BE2C (cell line): ENCODE measurements around the gene NPIPB4. TPM values are rescaled to one million over a fixed set of nuclear protein-coding genes. Genes with fewer than 3 reads are reported as not detected.
A peak's percentile ranks its signal among the peaks of the same experiment; 100 is the strongest.
"Not testable (repeated sequence)": the region's sequence is repeated elsewhere in the genome, so short reads cannot be mapped to it uniquely, and the experiment has no call there.

ENCODE experiments used
- DNase-seq: peaks from one replicate; pipeline ENCODE4 v3.0.0-alpha.2; 2020
- H3K27me3 ChIP-seq: fragments of 250-450 bp; sonication (Bioruptor Pico); 2 replicates; pipeline ENCODE4 v1.5.1; 2020; ENCODE audit warnings: mild to moderate bottlenecking
- H3K36me3 ChIP-seq: fragments of 250-450 bp; sonication (Bioruptor Pico); 2 replicates; pipeline ENCODE4 v1.5.1; 2020; ENCODE audit warnings: mild to moderate bottlenecking
- H3K4me1 ChIP-seq: fragments of 250-450 bp; sonication (Bioruptor Pico); 2 replicates; pipeline ENCODE4 v1.5.1; 2020
- H3K4me3 ChIP-seq: 2 replicates; pipeline ENCODE4 v1.5.1; 2011; ENCODE audit warnings: low read depth, low read length
- H3K9me3 ChIP-seq: fragments of 250-450 bp; sonication (Bioruptor Pico); 2 replicates; pipeline ENCODE4 v1.5.1; 2020
- polyA plus RNA-seq: library from polyadenylated mRNA; unstranded; fragments of >200 nt; gene quantifications from one replicate; pipeline ENCODE4 v1.2.1, GENCODE V29; 2012; ENCODE audit warnings: low read depth, missing spikeins; ENCODE audit not compliant: insufficient read length, insufficient read depth

NPIPB4 gene
- 49.0 TPM for polyA plus RNA-seq

DNA sequence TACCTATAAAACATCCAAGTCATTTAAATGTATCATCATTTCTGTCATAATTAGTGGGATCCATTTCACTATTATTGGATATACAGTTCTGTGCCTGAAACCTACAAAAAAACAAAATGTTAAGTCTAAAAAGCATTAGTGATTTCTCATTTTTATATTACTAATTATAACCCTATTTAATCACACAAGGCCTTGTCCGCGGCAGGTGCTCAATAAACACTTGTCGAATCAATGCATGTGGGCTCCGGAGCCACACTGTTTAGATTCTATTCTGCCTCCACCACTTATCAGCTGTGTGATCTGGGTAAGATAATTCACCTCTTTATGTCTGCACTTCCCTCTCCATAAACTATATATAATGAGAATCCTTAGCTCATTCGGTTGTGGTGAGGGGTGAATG, at the start of gene NPIPB4:
Gene NPIPB4, minus strand, starts transcription at position 101 of the 400 bp plus-strand sequence. CDS start 378 bp downstream, outside the sequence.
- H3K9me3 ChIP-seq, H3K36me3 ChIP-seq, DNase-seq, H3K4me3 ChIP-seq, H3K27me3 ChIP-seq, H3K4me1 ChIP-seq: not testable (repeated sequence)

DNA sequence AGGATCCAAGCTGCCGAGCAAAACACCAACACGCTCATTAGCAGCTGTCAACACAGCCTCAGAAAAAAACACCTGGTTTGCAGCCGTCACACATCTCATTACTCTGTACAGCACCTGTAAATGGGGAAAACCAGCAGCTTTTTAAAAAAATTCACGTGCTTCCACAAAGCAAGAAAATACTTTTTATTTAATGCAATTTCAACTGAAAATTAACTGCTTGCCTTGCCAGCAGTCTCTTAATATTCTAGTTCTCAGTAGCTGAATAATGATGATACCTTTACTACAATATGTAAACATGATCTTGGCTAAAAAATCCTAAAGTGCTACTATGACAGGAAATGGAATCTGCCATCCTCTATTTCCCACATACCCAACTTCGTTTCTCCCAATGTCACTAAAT, 41.4 kb upstream of the NPIPB4 start:
- not testable (repeated sequence) for H3K27me3 ChIP-seq, H3K4me1 ChIP-seq, DNase-seq, H3K9me3 ChIP-seq, H3K36me3 ChIP-seq, H3K4me3 ChIP-seq

DNA sequence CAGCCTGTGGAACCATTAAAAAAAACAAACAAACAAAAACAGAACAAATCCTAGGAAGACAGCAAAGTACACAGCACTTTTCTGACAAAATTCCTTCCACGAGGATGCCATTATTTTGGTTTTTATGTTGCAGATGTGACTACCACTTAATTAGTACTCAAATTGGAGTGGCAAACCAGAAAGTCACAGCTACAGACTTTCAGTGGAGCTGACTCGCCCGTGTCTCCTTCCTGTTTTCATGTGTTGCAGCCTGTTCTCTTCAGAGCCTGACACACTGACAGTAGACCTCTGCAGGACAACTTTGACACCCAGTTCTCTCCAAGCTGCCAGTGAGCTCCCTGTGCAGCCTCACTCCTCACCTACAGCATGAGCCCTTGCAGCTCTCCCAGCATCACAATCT, 24.4 kb upstream of the NPIPB4 start:
- H3K9me3 ChIP-seq, H3K4me1 ChIP-seq, H3K36me3 ChIP-seq, DNase-seq, H3K27me3 ChIP-seq, H3K4me3 ChIP-seq: not testable (repeated sequence)

DNA sequence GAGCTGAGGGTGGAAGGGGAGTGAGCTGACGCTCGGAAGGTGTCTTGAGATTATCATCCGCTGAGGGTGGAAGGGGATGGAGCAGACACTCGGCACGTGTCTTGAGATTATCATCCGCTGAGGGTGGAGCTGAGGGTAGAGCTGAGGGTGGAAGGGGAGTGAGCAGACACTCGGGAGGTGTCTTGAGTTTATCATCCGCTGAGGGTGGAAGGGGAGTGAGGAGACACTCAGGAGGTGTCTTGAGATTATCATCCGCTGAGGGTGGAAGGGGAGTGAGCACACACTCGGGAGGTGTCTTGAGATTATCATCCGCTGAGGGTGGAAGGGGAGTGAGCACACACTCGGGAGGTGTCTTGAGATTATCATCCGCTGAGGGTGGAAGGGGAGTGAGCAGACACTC, 20.4 kb downstream of the NPIPB4 start:
- DNase-seq, H3K36me3 ChIP-seq, H3K4me1 ChIP-seq, H3K27me3 ChIP-seq, H3K9me3 ChIP-seq, H3K4me3 ChIP-seq: not testable (repeated sequence)

DNA sequence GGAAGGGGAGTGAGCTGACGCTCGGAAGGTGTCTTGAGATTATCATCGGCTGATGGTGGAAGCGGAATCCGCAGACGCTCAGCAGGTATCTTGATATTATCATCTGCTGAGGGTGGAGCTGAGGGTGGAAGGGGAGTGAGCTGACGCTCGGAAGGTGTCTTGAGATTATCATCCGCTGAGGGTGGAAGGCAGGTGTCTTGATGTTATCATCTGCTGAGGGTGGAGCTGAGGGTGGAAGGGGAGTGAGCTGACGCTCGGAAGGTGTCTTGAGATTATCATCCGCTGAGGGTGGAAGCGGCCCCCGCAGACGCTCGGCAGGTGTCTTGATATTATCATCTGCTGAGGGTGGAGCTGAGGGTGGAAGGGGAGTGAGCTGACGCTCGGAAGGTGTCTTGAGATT, 21.2 kb downstream of the NPIPB4 start:
- not testable (repeated sequence) for H3K9me3 ChIP-seq, H3K36me3 ChIP-seq, H3K4me1 ChIP-seq, H3K4me3 ChIP-seq, H3K27me3 ChIP-seq, DNase-seq

DNA sequence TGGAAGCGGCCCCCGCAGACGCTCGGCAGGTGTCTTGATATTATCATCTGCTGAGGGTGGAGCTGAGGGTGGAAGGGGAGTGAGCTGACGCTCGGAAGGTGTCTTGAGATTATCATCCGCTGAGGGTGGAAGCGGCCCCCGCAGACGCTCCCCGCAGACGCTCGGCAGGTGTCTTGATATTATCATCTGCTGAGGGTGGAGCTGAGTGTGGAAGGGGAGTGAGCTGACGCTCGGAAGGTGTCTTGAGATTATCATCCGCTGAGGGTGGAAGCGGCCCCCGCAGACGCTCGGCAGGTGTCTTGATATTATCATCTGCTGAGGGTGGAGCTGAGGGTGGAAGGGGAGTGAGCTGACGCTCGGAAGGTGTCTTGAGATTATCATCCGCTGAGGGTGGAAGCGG, 21.8 kb downstream of the NPIPB4 start:
- not testable (repeated sequence) for H3K27me3 ChIP-seq, H3K4me1 ChIP-seq, H3K4me3 ChIP-seq, H3K9me3 ChIP-seq, DNase-seq, H3K36me3 ChIP-seq

DNA sequence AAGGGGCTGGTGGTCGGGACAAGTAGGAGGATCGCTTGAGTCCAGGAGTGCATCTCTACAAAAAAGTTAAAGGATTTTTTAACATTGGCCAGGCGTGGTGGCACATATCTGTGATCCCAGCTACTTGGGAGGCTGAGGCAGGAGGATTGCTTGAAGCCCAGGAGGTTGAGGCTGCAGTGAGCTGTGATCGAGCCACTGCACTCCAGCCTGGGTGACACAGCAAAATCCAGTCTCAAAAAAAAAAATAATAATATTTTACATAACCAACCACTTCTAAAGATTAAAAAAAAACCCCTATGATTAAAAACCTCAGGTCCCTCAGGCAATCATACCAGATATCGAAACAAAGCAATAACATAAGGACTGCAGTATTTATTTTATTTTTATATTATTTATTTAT, 23.3 kb downstream of the NPIPB4 start:
- not testable (repeated sequence) for DNase-seq, H3K4me1 ChIP-seq, H3K36me3 ChIP-seq, H3K4me3 ChIP-seq, H3K27me3 ChIP-seq, H3K9me3 ChIP-seq

DNA sequence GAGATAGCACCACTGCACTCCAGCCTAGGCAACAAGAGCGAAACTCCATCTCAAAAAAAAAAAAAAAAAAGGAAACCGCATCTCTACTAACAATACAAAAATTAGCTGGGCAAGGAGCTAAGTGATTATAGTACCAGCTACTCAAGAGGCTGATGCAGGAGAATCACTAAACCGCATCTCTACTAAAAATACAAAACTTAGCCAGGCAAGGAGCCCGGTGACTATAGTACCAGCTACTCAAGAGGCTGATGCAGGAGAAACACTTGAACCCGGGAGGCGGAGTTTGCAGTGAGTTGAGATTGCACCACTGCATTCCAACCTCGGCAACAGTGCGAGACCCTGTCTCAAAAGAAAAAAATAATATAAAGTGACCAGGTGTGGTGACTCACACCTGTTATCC, 27.6 kb downstream of the NPIPB4 start:
- DNase-seq, H3K27me3 ChIP-seq, H3K4me3 ChIP-seq, H3K9me3 ChIP-seq, H3K4me1 ChIP-seq, H3K36me3 ChIP-seq: not testable (repeated sequence)

DNA sequence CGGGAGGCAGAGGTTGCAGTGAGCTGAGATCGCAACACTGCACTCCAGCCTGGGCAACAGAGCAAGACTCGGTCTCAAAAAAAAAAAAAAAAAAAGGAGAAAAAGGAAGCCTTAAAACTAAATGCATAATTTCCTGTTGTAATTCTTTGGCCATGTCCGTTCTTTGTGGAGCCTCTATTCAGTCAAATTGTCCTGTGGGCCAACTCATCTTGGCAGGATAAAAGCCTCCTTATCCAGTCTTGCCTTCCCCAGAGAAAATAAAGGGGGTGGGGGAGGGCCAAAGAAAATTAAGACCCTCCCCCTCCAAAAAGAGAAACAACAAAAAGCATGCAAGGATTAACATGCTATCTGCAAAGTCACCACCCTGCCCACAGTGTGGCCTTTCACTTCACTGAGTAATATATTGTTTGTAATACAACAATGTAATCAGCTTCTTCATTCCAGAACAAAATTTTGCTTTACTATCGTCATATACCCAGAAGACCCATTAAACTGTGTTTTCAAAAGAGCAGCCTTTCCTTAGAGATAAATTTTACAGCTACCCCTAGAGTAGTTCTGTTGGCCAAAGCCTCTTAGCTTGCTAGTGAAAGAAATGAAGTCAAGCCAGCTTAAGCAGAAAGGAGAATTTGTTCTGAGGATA, 31.4 kb downstream of the NPIPB4 start:
- H3K36me3 ChIP-seq, H3K4me3 ChIP-seq: not testable (repeated sequence)

DNA sequence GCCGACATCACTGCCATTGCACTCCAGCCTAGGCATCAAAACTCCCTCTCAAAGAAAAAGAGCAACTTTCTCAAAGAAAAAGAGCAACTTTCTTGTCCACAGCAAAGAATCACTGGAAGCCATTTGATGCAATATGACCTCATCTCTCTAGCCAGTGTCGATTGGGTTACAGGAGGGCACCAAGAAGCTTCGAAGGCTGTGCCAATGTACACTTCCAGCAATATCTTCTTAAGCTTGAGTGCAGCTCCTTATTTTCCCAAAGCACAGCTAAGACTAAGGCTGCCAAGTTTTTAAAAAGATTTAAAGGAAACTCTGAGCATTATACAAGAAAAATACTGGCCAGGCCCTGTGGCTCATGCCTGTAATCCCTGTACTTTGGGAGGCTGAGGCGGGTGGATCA, 32.0 kb downstream of the NPIPB4 start:
- H3K9me3 ChIP-seq, DNase-seq, H3K4me3 ChIP-seq, H3K27me3 ChIP-seq, H3K4me1 ChIP-seq, H3K36me3 ChIP-seq: not testable (repeated sequence)

More for the DNA sequence above, 31.4 kb downstream of the NPIPB4 start:
- not testable (repeated sequence) for DNase-seq, H3K4me1 ChIP-seq, H3K9me3 ChIP-seq, H3K27me3 ChIP-seq

DNA sequence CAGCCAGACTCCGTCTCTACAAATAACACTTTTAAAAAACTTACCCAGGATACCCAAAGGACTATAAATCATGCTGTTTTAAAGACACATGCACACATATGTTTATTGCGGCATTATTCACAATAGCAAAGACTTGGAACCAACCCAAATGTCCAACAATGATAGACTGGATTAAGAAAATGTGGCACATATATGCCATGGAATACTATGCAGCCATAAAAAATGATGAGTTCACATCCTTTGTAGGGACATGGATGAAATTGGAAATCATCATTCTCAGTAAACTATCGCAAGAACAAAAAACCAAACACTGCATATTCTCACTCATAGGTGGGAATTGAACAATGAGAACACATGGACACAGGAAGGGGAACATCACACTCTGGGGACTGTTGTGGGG, 34.3 kb downstream of the NPIPB4 start:
- not testable (repeated sequence) for H3K27me3 ChIP-seq, DNase-seq, H3K9me3 ChIP-seq, H3K4me3 ChIP-seq, H3K4me1 ChIP-seq, H3K36me3 ChIP-seq

DNA sequence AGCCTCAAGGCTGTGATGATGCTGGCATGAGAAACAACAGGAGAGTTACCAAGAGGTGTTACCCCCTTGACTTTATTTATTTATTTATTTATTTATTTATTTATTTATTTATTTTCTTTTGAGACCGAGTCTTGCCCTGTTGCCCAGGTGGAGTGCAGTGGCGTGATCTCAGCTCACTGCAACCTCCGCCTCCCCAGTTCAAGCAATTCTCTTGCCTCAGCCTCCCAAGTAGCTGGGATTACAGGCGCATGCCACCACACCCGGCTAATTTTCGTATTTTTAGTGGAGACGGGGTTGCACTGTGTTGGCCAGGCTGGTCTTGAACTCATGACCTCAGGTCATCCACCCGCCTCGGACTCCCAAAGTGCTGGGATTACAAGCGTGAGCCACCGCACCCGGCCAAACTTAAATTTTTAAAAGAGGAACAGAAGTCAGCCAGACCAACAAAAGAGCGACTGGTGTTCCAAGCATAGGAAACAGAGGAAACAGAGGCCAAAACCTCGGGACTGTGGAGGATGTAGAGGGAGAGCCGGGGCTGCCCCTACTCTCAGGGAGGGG, 36.6 kb downstream of the NPIPB4 start:
- H3K9me3 ChIP-seq, H3K4me1 ChIP-seq, H3K36me3 ChIP-seq, DNase-seq, H3K27me3 ChIP-seq: not testable (repeated sequence)
- H3K4me3 ChIP-seq: peak overlapping the region; percentile 76

DNA sequence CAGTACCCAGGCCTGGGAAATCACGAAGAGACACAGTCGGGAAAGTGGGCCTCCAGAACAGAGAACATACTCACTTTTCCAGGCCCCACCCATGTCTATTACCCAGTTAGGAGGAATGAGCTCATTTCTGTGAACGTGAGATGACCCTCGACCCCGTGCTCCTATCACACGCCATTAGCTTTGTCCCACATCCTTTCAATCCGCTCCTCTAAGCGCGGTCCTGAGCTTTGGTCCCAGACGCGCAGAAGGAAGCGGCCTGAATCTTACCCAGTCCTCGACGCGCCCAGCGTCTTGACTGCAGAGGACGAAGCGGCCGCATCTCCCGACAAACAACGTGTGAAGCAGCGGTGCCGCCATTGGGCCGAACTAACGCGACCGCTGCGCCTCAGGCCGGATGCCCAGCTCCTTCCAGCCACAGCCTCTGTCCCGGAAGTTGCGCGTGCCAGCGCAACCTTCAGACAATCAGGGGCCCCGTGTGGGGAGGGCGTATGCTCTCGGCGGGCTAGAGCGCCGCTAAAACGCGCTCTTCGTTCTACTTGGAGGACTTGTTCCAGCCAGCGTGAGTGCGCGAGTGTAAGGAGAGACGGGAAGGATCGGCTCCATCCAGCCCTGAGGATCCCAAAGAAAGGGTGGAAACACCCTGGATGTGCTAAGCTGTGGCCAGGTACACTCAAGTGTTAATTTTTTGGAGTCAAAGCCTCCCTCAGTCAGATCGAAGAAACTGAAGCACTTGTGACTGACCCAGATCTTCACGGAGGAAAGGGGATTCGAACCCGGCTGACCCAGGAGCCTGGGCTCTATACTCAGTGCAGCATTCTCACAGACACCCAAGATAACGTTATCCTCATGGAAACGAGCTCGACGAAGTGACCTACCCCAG, 37.3 kb downstream of the NPIPB4 start:
- DNase-seq: peak; percentile 79
- H3K4me1 ChIP-seq: not testable (repeated sequence)

DNA sequence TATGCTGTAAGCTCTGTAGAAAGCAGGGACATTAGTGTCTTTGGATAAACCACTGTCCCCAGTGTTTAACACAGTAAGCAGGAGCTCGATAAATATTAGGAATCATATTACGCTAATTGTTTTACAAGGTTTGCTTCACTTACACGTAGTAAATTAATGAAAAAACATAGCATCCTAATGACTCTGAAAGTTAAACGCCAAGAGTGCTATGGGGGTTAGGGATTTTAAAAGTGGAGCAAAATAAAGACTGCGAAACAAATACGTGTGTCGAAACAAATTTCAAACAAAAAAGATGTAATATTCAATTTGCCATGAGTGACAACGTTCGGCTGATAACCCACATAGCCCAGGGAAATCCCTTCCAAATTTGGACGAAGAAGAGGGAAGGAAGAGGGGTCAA, 37.9 kb downstream of the NPIPB4 start:
- not testable (repeated sequence) for H3K27me3 ChIP-seq, H3K9me3 ChIP-seq, H3K36me3 ChIP-seq, H3K4me1 ChIP-seq, DNase-seq
- H3K4me3 ChIP-seq: peak overlapping the region; percentile 76

More for the DNA sequence above, 37.3 kb downstream of the NPIPB4 start:
- H3K4me3 ChIP-seq: peak overlapping the region; percentile 76
- not testable (repeated sequence) for H3K36me3 ChIP-seq, H3K9me3 ChIP-seq, H3K27me3 ChIP-seq

DNA sequence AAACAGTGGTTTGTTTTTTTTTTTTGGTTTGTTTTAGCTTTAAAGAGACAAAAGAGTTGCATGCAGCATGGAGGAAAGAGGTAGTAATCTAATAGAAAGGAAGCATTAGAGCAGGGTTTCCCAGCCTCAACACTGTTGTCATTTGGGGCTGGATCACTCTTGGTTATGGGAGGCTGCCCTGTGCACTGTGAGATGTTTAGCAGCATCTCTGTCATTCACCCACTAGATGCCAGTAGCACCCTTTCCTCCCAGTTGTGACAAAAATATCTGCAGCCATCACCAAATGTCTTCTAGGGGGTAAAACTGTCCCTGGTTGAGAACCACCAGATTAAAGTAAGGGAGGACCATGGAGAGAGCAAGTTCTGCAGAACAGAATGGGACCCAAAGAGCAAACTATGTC, 40.5 kb downstream of the NPIPB4 start:
- H3K27me3 ChIP-seq, DNase-seq, H3K36me3 ChIP-seq, H3K4me1 ChIP-seq, H3K4me3 ChIP-seq, H3K9me3 ChIP-seq: not testable (repeated sequence)

DNA sequence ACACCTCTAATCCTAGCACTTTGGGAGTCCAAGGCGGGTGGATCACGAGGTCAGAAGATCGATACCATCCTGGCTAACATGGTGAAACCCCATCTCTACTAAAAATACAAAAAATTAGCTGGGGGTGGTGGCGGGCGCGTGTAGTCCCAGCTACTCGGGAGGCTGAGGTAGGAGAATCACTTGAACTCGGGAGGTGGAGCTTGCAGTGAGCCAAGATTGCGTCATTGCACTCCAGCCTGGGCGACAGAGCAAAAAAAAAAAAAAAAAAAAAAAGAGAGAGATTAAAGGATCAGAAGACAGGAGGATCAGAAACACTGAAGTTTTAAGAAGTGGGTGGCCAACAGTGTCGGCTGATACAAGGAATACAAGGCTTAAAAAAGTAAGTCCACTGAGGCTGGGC, 41.9 kb downstream of the NPIPB4 start:
- not testable (repeated sequence) for H3K4me1 ChIP-seq, DNase-seq, H3K4me3 ChIP-seq, H3K9me3 ChIP-seq, H3K36me3 ChIP-seq, H3K27me3 ChIP-seq
